DMS114 treated with DMSO at 0.1 percent for 48 hours (cell line): ENCODE data around the gene ZNF143.
A peak's percentile ranks its signal among the peaks of the same experiment; 100 is the strongest.

Experiments
- DNase-seq: peaks from one replicate; lab custom pipeline; 2025; ENCODE audit not compliant: unreplicated experiment; lab: John Stamatoyannopoulos, UW

The ZNF143 gene

DNA sequence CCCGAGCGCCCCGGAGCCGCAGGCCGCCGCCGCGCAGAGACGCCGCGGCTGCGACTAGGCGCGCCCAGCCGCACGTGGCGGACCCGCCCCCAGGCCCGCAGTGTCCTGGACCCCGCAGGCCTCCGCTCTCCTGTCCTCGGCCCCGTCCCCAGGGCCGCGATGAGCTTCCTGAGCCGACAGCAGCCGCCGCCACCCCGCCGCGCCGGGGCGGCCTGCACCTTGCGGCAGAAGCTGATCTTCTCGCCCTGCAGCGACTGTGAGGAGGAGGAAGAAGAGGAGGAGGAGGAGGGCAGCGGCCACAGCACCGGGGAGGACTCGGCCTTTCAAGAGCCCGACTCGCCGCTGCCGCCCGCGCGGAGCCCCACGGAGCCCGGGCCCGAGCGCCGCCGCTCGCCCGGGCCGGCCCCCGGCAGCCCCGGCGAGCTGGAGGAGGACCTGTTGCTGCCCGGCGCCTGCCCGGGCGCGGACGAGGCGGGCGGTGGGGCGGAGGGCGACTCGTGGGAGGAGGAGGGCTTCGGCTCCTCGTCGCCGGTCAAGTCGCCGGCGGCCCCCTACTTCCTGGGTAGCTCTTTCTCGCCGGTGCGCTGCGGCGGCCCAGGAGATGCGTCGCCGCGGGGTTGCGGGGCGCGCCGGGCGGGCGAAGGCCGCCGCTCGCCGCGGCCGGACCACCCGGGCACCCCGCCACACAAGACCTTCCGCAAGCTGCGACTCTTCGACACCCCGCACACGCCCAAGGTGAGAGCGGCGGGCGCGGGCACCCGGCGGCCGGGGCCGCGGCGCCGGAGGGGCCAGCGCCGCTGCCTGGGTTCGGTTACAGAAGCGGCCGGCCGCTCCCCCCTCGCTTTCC lies 113.2 kb downstream of the ZNF143 start:
- no peak for DNase-seq

DNA sequence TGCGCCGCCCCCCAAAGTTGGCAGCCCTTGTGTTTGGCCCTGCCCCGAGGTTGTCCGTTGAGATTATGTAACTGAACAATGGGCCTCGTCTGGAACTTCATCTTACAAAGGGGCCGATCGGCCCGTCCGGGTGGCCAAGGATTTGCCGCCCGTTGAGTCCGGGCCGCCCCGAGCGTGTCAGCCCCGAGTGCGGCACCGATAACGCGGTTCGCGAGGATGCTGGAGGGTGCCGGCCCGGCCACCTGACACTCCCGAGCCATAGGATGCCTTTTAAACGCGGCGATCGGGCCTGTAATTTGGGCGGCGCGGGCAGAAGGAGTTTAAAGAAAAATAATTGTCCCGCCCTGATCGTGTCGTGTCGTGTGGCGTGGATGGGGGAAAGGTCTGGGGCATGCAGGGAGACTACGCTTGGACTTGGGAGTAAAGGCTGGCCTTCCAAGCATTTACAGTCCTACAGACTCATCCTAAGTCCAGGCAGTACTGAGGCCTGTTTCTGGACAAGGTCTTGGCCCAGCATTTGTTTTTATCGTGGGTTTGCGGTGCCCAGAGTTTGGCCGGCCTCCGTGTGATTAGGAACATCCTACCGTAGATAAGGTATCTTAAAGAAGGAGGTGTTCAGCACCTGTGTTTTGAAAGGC lies 113.9 kb downstream of the ZNF143 start:
- no peak for DNase-seq

DNA sequence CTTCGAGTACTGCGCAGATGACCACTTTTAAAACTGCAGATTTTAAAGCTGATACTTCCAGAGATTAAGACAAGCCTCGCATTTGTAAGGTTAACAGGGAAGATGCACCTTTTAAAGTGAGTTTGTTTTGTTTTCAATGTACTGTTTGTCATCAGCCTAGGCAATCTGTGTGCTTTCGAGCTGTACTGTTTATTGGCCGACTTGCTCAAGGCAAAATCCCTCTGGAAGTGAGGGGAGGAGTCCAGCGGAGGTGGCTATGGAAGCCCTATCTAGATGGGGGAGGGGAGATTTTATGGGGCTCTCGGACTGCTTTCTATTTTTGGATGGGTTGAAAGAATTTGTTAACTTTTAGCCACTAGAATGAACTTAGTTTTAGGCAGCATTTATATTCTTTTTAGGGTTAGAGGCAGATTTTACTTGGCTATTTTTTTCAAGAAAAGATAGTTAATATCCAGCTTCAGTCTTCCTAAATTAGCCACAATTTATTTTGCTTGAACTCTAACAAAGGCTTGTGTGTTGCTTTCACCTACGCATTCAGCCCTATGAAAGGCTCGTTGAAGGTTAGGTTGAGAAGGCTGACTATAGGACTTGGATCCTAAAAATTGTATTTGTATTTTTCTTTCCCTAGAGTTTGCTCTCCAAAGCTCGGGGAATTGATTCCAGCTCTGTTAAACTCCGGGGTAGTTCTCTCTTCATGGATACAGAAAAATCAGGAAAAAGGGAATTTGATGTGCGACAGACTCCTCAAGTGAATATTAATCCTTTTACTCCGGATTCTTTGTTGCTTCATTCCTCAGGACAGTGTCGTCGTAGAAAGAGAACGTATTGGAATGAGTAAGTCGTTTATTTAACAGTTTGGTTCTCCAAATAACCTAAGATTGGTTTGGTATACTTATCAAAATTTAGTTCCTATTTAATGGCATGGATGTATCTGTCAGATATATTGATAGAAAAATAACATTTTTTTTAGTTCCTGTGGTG lies 114.7 kb downstream of the ZNF143 start:
- peak; percentile 39 for DNase-seq

DNA sequence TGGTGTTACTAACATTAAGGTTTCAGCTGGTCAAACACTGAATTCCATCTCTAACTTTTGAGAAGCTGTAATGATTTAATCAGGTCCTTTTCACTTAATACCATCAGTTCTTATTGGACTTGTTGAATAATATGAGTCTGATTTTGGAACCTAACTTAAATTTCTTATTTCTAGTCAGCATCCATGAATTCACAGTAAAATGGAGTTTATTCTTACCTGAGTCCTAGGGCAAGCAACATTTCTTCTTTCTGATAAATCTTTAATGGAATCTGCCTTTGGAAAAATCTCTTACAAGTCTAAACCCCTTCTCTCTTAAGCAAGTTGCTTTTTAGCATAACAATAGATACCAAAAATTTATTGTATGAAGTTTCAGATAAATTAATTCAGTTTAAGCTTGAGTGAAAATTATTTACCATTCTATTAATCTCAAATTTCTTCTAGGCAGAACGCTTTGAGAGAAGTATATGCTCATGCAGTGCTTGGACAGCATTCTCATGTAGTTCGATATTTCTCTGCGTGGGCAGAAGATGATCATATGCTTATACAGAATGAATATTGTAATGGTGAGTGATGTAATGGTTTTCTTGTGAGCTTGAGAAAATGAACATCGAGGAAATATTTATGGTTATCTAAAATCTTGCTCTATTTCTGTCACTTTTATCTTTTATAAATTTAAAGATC lies 116.0 kb downstream of the ZNF143 start:
- no peak for DNase-seq

- no peak for DNase-seq
Measured at GRCh38 chr11:9577556-9577955, 116.7 kb downstream of the ZNF143 start.
